Measurements from ENCODE around the gene PINLYP. TPM values are rescaled to one million over a fixed set of nuclear protein-coding genes. Genes with fewer than 3 reads are reported as not detected.
"Not testable (repeated sequence)": the region's sequence is repeated elsewhere in the genome, so short reads cannot be mapped to it uniquely, and the experiment has no call there.

The PINLYP gene
- total RNA-seq, 1 donor from 2014 or later: 12.6 TPM

DNA sequence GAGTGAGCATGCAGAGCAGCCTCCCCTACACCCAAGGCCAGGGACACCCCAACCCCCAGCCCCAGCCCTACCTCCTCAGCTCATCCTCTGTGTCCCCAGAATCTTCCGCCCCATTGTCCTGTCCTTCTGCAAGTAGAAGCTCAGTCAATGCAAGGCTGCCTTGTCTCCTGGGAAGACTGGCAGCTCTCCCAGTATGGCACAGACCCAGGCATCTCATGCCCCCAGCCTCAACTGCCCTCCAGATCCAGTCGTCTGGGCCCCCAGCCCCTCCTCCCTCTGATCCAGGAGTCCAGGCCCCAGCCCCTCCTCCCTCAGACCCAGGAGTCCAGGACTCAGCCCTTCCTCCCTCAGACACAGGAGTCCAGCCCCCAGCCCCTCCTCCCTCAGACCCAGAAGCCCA lies 29.6 kb upstream of the PINLYP start:
- DNase-seq (ENCODE audit: low spot score in 2 of 2, unreplicated experiment in 2 of 2): no peak
- Mint-ChIP-seq H3K27me3 (ENCODE audit: low read depth) (no peaks in the 10 kb centered on the region), H3K27ac (no peak overlapping the region), H3K36me3 (peaks cover 40% of the 10 kb centered on the region), H3K4me3 (no peak overlapping the region), H3K4me1 (no peaks in the 10 kb centered on the region), H3K9me3 (no peaks in the 10 kb centered on the region)
- TF ChIP-seq, protein P1, sequence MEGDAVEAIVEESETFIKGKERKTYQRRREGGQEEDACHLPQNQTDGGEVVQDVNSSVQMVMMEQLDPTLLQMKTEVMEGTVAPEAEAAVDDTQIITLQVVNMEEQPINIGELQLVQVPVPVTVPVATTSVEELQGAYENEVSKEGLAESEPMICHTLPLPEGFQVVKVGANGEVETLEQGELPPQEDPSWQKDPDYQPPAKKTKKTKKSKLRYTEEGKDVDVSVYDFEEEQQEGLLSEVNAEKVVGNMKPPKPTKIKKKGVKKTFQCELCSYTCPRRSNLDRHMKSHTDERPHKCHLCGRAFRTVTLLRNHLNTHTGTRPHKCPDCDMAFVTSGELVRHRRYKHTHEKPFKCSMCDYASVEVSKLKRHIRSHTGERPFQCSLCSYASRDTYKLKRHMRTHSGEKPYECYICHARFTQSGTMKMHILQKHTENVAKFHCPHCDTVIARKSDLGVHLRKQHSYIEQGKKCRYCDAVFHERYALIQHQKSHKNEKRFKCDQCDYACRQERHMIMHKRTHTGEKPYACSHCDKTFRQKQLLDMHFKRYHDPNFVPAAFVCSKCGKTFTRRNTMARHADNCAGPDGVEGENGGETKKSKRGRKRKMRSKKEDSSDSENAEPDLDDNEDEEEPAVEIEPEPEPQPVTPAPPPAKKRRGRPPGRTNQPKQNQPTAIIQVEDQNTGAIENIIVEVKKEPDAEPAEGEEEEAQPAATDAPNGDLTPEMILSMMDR (IDR thresholded peaks at IDR 0.05; ENCODE audit: unreplicated experiment): no peak

DNA sequence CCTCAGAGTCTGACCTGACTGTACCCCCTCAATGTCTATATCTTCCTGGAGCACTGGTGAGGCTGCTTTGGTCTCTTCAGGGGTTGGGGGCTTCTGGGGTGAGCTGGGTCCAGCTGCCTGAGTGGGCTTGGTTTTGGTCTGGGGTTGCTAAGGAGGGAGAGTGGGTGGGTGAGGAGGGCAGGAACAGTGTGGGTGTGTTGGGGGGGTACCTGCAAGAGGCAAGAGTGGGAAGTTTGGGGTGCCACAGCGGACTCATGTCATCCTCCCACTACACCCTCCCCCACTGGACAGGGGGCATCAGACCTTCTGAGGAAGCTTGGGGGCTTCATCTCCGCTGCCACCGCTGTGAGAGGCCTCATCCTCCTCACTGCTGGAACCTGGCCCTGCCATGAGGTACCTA lies 29.0 kb upstream of the PINLYP start:
- Mint-ChIP-seq H3K4me1 (no peaks in the 10 kb centered on the region), H3K27ac (no peak overlapping the region), H3K4me3 (no peak overlapping the region), H3K9me3 (no peaks in the 10 kb centered on the region), H3K36me3 (peaks cover 42% of the 10 kb centered on the region), H3K27me3 (ENCODE audit: low read depth) (no peaks in the 10 kb centered on the region)
- TF ChIP-seq, protein P1 (IDR thresholded peaks at IDR 0.05; ENCODE audit: unreplicated experiment): no peak
- DNase-seq (ENCODE audit: low spot score in 2 of 2, unreplicated experiment in 2 of 2): no peak

DNA sequence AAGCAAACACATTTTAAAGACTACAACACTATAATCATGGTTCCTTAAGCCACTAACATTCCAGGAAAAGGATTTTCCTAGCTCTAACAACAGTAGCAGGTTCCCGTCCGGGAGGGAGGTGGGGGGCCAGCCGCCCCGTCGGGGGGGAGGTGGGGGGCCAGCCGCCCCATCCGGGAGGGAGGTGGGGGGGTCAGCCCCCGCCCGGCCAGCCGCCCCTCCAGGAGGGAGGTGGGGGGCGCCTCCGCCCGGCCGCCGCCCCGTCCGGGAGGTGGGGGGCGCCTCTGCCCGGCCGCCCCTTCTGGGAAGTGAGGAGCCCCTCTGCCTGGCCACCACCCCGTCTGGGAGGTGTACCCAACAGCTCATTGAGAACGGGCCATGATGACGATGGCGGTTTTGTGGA lies 27.7 kb upstream of the PINLYP start:
- not testable (repeated sequence) for H3K27ac Mint-ChIP-seq; H3K27me3 Mint-ChIP-seq (ENCODE audit: low read depth); H3K4me1 Mint-ChIP-seq; DNase-seq (ENCODE audit: low spot score in 2 of 2, unreplicated experiment in 2 of 2); H3K4me3 Mint-ChIP-seq; H3K9me3 Mint-ChIP-seq
- peaks cover 38% of the 10 kb centered on the region for H3K36me3 Mint-ChIP-seq

DNA sequence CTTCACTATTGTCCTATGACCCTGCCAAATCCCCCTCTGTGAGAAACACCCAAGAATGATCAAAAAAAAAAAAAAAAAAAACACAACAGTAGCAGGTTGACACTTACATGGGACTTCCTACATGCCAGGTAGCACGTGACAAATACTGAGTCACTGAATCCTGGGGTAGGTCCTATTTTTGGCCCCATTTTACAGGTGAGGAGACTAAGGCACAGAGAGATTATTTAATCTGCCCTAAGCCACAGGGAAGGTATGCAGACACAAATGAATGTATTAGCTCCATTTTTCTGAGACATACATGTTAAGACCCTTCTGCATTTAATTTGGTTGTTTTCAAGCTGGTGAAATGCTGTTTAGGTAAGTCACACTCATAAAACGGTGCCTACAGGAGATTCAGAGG lies 26.9 kb upstream of the PINLYP start:
- no peak overlapping the region for H3K4me3 Mint-ChIP-seq
- H3K36me3 Mint-ChIP-seq: peaks cover 30% of the 10 kb centered on the region
- no peak overlapping the region for H3K27ac Mint-ChIP-seq
- TF ChIP-seq, protein P1 (IDR thresholded peaks at IDR 0.05; ENCODE audit: unreplicated experiment): no peak
- H3K9me3 Mint-ChIP-seq: no peaks in the 10 kb centered on the region
- H3K4me1 Mint-ChIP-seq: no peaks in the 10 kb centered on the region
- DNase-seq (ENCODE audit: low spot score in 2 of 2, unreplicated experiment in 2 of 2): no peak
- H3K27me3 Mint-ChIP-seq (ENCODE audit: low read depth): no peaks in the 10 kb centered on the region

DNA sequence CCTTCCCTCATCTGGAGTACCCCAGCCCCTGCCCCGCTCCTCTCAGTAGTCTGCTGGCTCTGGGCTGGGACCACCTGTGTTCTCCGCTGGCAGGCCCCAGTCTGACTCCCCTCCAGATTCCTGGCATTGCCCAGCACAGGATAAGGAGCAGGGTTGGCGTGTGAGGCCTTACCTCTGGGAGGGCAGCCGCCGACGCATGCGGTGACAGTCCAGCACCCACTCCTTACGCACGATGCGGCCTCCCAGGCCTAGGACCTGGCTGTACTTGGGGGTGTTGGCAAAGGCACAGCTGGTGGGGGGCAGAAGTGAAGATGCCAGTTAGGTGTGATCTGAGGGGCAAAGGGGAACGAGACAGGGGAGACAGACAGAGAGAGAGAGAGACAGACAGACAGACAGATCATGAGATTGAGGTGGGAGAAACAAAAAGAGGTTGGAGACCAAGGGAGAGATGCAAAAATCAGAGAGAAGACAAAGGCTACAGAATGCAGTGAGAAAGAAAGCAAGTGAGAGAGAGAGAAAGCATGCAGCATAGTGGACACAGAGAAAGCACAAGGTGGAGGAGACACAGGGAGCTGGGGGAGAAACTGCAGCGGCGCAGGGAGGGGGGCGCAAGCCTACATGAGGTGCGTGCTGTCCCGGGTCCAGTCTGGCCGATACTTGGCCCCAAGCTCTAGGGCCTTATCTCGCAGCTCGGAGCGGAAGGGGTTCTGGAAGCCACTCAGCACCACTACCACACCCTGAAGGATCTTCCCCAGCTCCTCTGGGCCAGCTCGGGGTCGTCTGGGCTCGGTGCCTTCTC lies 24.0 kb upstream of the PINLYP start:
- H3K36me3 Mint-ChIP-seq: peaks cover 30% of the 10 kb centered on the region
- no peak for DNase-seq (ENCODE audit: low spot score in 2 of 2, unreplicated experiment in 2 of 2)
- no peaks in the 10 kb centered on the region for H3K4me1 Mint-ChIP-seq
- H3K27ac Mint-ChIP-seq: no peak overlapping the region
- TF ChIP-seq, protein P1 (IDR thresholded peaks at IDR 0.05; ENCODE audit: unreplicated experiment): no peak
- H3K27me3 Mint-ChIP-seq (ENCODE audit: low read depth): no peaks in the 10 kb centered on the region
- no peaks in the 10 kb centered on the region for H3K9me3 Mint-ChIP-seq
- no peak overlapping the region for H3K4me3 Mint-ChIP-seq

DNA sequence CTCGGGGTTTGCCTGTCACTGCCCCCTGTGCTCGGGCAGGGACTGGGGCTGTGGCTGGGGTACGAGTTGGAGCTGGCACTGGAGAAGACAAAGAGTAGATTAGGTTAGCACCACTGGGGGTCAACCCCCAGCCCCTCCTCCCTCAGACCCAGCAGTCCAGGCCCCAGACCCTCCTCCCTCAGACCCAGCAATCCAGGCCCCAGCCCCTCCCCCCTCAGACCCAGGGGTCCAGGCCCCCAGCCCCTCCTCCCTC lies 23.5 kb upstream of the PINLYP start:
- Mint-ChIP-seq H3K4me1 (no peaks in the 10 kb centered on the region), H3K36me3 (peaks cover 30% of the 10 kb centered on the region), H3K4me3 (no peak overlapping the region), H3K9me3 (no peaks in the 10 kb centered on the region), H3K27me3 (ENCODE audit: low read depth) (no peaks in the 10 kb centered on the region), H3K27ac (no peak overlapping the region)
- no peak for DNase-seq (ENCODE audit: low spot score in 2 of 2, unreplicated experiment in 2 of 2)
- TF ChIP-seq, protein P1 (IDR thresholded peaks at IDR 0.05; ENCODE audit: unreplicated experiment): no peak

Measured in mesothelial cell of epicardium (in vitro differentiated cells).